Measurements from ENCODE around the gene ARHGAP26.

The ARHGAP26 gene

GRCh38 chr5:143218517-143219170 is 448.5 kb downstream of the ARHGAP26 start:
- DNase-seq: no peak

- DNase-seq: no peak
Measured at GRCh38 chr5:143219696-143220095, 449.5 kb downstream of the ARHGAP26 start.

GRCh38 chr5:143220748-143221251 is 450.6 kb downstream of the ARHGAP26 start:
- no peak for DNase-seq

GRCh38 chr5:143222287-143223231 is 452.4 kb downstream of the ARHGAP26 start:
- DNase-seq: no peak

- DNase-seq: no peak
Measured at GRCh38 chr5:143224672-143225071, 454.5 kb downstream of the ARHGAP26 start.

GRCh38 chr5:143225511-143225910 is 455.3 kb downstream of the ARHGAP26 start:
- DNase-seq: no peak

- DNase-seq: no peak
Measured at GRCh38 chr5:143226361-143226760, 456.2 kb downstream of the ARHGAP26 start.

GRCh38 chr5:143226872-143227271 is 456.7 kb downstream of the ARHGAP26 start:
- no peak for DNase-seq

- DNase-seq: no peak
Measured at GRCh38 chr5:143227301-143227700, 457.1 kb downstream of the ARHGAP26 start.

GRCh38 chr5:143228597-143229293 is 458.6 kb downstream of the ARHGAP26 start:
- DNase-seq: no peak

- DNase-seq: no peak
Measured at GRCh38 chr5:143229426-143229895, 459.3 kb downstream of the ARHGAP26 start.

- DNase-seq: no peak
Measured at GRCh38 chr5:143229896-143230675, 459.9 kb downstream of the ARHGAP26 start.

GRCh38 chr5:143230676-143230996 is 460.5 kb downstream of the ARHGAP26 start:
- no peak for DNase-seq

- no peak for DNase-seq
Measured at GRCh38 chr5:143231416-143231815, 461.2 kb downstream of the ARHGAP26 start.

- DNase-seq: no peak
Measured at GRCh38 chr5:143231973-143232812, 462.0 kb downstream of the ARHGAP26 start.

- no peak for DNase-seq
Measured at GRCh38 chr5:143233031-143233430, 462.9 kb downstream of the ARHGAP26 start.

GRCh38 chr5:143234162-143234842 is 464.1 kb downstream of the ARHGAP26 start:
- no peak for DNase-seq

GRCh38 chr5:143235423-143235822 is 465.2 kb downstream of the ARHGAP26 start:
- DNase-seq: no peak

GRCh38 chr5:143236682-143237081 is 466.5 kb downstream of the ARHGAP26 start:
- DNase-seq: no peak

GRCh38 chr5:143237664-143238063 is 467.5 kb downstream of the ARHGAP26 start:
- no peak for DNase-seq

- no peak for DNase-seq
Measured at GRCh38 chr5:143238620-143239019, 468.4 kb downstream of the ARHGAP26 start.

Data from SW 1271 (cell line).